Endodermal cell (in vitro differentiated cells): ENCODE measurements around the gene ATG2B. TPM values are rescaled to one million over a fixed set of nuclear protein-coding genes. Genes with fewer than 3 reads are reported as not detected.

ENCODE experiments used
- DNase-seq: peaks from one replicate; pipeline ENCODE4 v3.0.0-alpha.2; 2017
- H3K27ac ChIP-seq: 2 replicates; pipeline ENCODE4 v1.5.1; 2013; ENCODE audit warnings: mild to moderate bottlenecking, low read depth, low read length, moderate library complexity
- H3K27me3 ChIP-seq: 2 replicates; pipeline ENCODE4 v1.6.1; 2013; ENCODE audit warnings: mild to moderate bottlenecking, low read length, moderate library complexity; ENCODE audit not compliant: insufficient read depth, control insufficient read depth, poor library complexity, severe bottlenecking
- H3K36me3 ChIP-seq: 2 replicates; pipeline ENCODE4 v1.7.0; 2013; ENCODE audit warnings: mild to moderate bottlenecking, low read length, moderate library complexity; ENCODE audit not compliant: control insufficient read depth, insufficient read depth
- H3K4me1 ChIP-seq: one replicate; pipeline ENCODE4 v1.7.0; 2013; ENCODE audit warnings: low read length; ENCODE audit not compliant: control insufficient read depth, insufficient read depth
- H3K4me3 ChIP-seq: 2 replicates; pipeline ENCODE4 v1.5.1; 2013; ENCODE audit warnings: mild to moderate bottlenecking, low read length, moderate library complexity
- H3K9ac ChIP-seq: 2 replicates; pipeline ENCODE4 v1.6.1; 2013; ENCODE audit warnings: mild to moderate bottlenecking, low read length, moderate library complexity; ENCODE audit not compliant: poor library complexity, severe bottlenecking; ENCODE audit errors: extremely low read depth
- H3K9me3 ChIP-seq: 2 replicates; pipeline ENCODE4 v1.6.1; 2013; ENCODE audit warnings: mild to moderate bottlenecking, low read length, moderate library complexity; ENCODE audit not compliant: control insufficient read depth
- H3K27ac Mint-ChIP-seq: 2 replicates; pipeline ENCODE4 v1.8.0; 2020; ENCODE audit warnings: mixed read lengths
- H3K27me3 Mint-ChIP-seq: 2 replicates; pipeline ENCODE4 v1.8.0; 2021; ENCODE audit warnings: mild to moderate bottlenecking, mixed read lengths; ENCODE audit not compliant: insufficient read depth
- H3K36me3 Mint-ChIP-seq: 2 replicates; pipeline ENCODE4 v1.8.0; 2020; ENCODE audit warnings: low read depth, mixed read lengths
- H3K4me1 Mint-ChIP-seq: 2 replicates; pipeline ENCODE4 v1.8.0; 2020; ENCODE audit warnings: mixed read lengths
- H3K4me3 Mint-ChIP-seq: 2 replicates; pipeline ENCODE4 v1.8.0; 2020; ENCODE audit warnings: mild to moderate bottlenecking, moderate library complexity, mixed read lengths
- H3K9me3 Mint-ChIP-seq: 2 replicates; pipeline ENCODE4 v1.8.0; 2020; ENCODE audit warnings: mild to moderate bottlenecking, mixed read lengths
- CTCF ChIP-seq: fragments of 200-600 bp; sonication (generic); conservative IDR thresholded peaks from 2 replicates; pipeline ENCODE4 v1.5.0; 2021; ENCODE audit warnings: antibody characterized with exemption, mild to moderate bottlenecking
- WGBS, 2 experiments: methylation state at CpG; one replicate each; pipeline versions ENCODE4 v1.1.5 to v1.1.7; 2013; ENCODE audit warnings: missing lambda C conversion rate in 2 of 2, mixed read lengths in 1 of 2; ENCODE audit not compliant: insufficient coverage in 1 of 2, insufficient read length in 1 of 2; 5-methylcytosine and 5-hydroxymethylcytosine counted together
- total RNA-seq, 2 donors: library from RNA; stranded (reverse); fragmentation: NEBNext Ultra II Directional in 1 of 2; extraction: Animal tissue kit (Norgen Biotek cat#: 25700) in 1 of 2; gene quantifications; 2 replicates in 1 of 2; 3 replicates in 1 of 2; pipeline ENCODE4 v1.2.1, GENCODE V29; 2021

Gene ATG2B
- total RNA-seq, 2 donors from 2014 or later: 9.7 to 14.1 TPM

GRCh38 chr14:96274543-96274942, 88.6 kb downstream of the ATG2B start:
- peaks cover 13% of the 10 kb centered on the region for H3K4me1 Mint-ChIP-seq
- H3K27me3 Mint-ChIP-seq: peaks cover 3% of the 10 kb centered on the region
- H3K4me3 Mint-ChIP-seq: no peak overlapping the region
- H3K9me3 Mint-ChIP-seq: peaks cover 37% of the 10 kb centered on the region
- Histone ChIP-seq H3K27ac (no peak overlapping the region), H3K9ac (no peak overlapping the region), H3K9me3 (peaks cover 35% of the 10 kb centered on the region), H3K36me3 (no peaks in the 10 kb centered on the region), H3K27me3 (no peaks in the 10 kb centered on the region), H3K4me1 (no peaks in the 10 kb centered on the region), H3K4me3 (no peak overlapping the region)
- H3K27ac Mint-ChIP-seq: no peak overlapping the region
- DNase-seq: no peak
- peaks cover 6% of the 10 kb centered on the region for H3K36me3 Mint-ChIP-seq
- no peak for TF ChIP-seq CTCF
- 95 to 96% methylated on average over 6 of the region's 6 CpGs for WGBS, 2 experiments

GRCh38 chr14:96274122-96274521, 89.0 kb downstream of the ATG2B start:
- WGBS, 2 experiments: 87 to 92% methylated on average over 3 to 5 of the region's 5 CpGs
- Mint-ChIP-seq H3K36me3 (peaks cover 4% of the 10 kb centered on the region), H3K9me3 (peaks cover 37% of the 10 kb centered on the region), H3K27me3 (peaks cover 3% of the 10 kb centered on the region), H3K4me1 (peaks cover 13% of the 10 kb centered on the region), H3K4me3 (no peak overlapping the region), H3K27ac (no peak overlapping the region)
- peaks cover 35% of the 10 kb centered on the region for H3K9me3 ChIP-seq
- no peaks in the 10 kb centered on the region for H3K27me3 ChIP-seq
- H3K4me3 ChIP-seq: no peak overlapping the region
- H3K9ac ChIP-seq: no peak overlapping the region
- TF ChIP-seq CTCF: no peak
- no peak for DNase-seq
- H3K4me1 ChIP-seq: no peaks in the 10 kb centered on the region
- H3K36me3 ChIP-seq: no peaks in the 10 kb centered on the region
- H3K27ac ChIP-seq: no peak overlapping the region

- DNase-seq: no peak
- H3K4me1 ChIP-seq: no peaks in the 10 kb centered on the region
- no peak for TF ChIP-seq CTCF
- WGBS, 2 experiments: 94 to 96% methylated on average over 4 to 5 of the region's 5 CpGs
- no peak overlapping the region for H3K27ac Mint-ChIP-seq
- peaks cover 34% of the 10 kb centered on the region for H3K9me3 Mint-ChIP-seq
- H3K36me3 Mint-ChIP-seq: peaks cover 4% of the 10 kb centered on the region
- H3K9ac ChIP-seq: no peak overlapping the region
- peaks cover 3% of the 10 kb centered on the region for H3K27me3 Mint-ChIP-seq
- H3K36me3 ChIP-seq: no peaks in the 10 kb centered on the region
- no peak overlapping the region for H3K27ac ChIP-seq
- H3K4me3 Mint-ChIP-seq: no peak overlapping the region
- H3K4me3 ChIP-seq: no peak overlapping the region
- peaks cover 13% of the 10 kb centered on the region for H3K4me1 Mint-ChIP-seq
- peaks cover 34% of the 10 kb centered on the region for H3K9me3 ChIP-seq
- no peaks in the 10 kb centered on the region for H3K27me3 ChIP-seq
Observed at GRCh38 chr14:96273629-96274028, 89.5 kb downstream of the ATG2B start.
